Mononuclear cell (primary cell): ENCODE data around the gene KCNQ1OT1. TPM values are rescaled to one million over a fixed set of nuclear protein-coding genes. Genes with fewer than 3 reads are reported as not detected.

Experiments
- H3K27me3 ChIP-seq: 2 replicates; pipeline ENCODE4 v1.6.0; 2011; ENCODE audit warnings: low read length, control low read depth; ENCODE audit not compliant: insufficient read depth
- H3K4me1 ChIP-seq: 2 replicates; pipeline ENCODE4 v1.5.1; 2011; ENCODE audit warnings: mild to moderate bottlenecking, low read length, control low read depth; ENCODE audit not compliant: insufficient read depth
- H3K4me3 ChIP-seq: 2 replicates; pipeline ENCODE4 v1.5.1; 2011; ENCODE audit warnings: mild to moderate bottlenecking, low read length, moderate library complexity
- H3K9me3 ChIP-seq: 2 replicates; pipeline ENCODE4 v1.5.1; 2011; ENCODE audit warnings: low read depth, mild to moderate bottlenecking, control low read depth, low read length
- total RNA-seq: library from RNA; depleted of rRNA; stranded (reverse); fragments of >200 nt; gene quantifications from one replicate; pipeline ENCODE4 v1.2.3, GENCODE V29; 2012

The KCNQ1OT1 gene
- total RNA-seq, 1 donor: 0.31 TPM

DNA sequence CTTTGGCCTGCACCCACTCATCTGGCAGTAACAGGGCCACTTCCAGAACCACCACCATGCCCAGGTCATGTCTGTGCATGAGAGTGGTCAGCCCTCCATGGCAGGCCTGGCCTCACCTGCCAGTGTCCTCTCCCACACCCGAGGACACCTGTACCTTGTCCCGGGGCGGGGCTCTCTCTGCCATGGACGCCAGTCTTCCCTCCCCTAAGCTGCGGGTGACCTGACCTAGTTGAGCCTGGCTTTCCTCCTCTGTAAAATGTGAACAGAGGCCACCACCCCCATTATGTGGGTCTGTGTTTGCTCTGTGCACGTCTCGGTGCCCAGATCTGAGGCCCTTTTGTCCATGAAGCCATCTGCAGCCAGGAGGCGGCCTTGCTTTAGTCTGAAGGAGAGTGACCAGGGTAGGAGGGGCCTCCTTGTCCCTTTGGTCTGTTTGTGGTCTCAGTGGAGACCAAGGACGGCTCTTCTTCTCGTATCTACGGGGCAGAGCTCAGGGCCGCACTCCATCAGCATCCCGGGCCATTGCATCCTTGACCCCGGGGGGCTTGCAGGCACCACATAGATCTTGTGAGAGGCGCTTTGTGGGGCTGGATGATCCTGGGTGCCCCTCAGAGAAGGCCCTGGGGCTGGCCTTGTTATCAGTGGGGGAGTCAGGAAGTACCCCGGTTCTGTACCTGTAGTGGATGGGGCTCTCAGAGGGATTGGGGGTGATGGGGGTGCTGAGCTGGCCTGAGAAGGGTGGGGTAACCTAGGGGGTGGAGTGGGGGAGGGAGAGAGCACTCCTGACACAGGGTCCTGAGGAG is 133.4 kb downstream of the KCNQ1OT1 start:
- peaks cover 8% of the 10 kb centered on the region for H3K4me1 ChIP-seq
- no peaks in the 10 kb centered on the region for H3K9me3 ChIP-seq
- H3K27me3 ChIP-seq: no peaks in the 10 kb centered on the region
- H3K4me3 ChIP-seq: no peak overlapping the region

DNA sequence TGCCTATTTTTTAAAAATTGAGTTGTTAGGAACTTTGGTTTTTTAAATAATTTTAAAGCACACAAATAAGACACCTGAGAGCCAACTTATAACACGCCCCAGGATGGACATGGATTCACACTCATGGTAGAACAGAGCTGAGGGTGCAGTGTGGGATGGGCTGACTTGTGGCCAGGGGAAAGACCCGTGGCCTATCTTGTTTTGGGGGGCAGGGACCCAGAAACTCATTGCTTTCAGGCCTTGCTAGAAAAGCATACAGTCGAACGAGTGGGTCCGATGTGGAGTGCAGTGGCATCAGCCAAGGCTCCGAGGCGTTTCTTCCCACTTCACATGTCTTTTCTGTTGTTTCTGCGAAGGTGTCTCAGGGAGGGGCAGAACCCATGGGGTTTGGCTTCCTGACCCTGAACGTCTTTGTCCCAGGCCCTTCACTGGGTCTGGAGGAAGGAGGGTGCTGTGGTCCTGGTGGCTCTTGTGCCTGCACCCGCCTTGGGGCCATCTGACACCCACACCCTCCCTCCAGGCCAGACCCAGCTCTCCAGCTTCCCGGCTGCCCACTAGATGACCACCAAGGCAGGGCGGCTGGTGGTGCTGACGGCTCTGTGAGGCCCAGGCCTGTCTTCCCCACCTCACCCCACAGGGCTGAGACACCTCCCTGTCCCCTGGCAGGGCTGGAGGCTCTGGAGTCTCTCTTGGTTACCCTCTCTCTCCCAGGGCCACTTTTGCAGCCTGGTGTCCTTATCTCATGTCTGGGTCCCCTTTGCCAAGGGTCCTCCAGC is 134.2 kb downstream of the KCNQ1OT1 start:
- no peaks in the 10 kb centered on the region for H3K27me3 ChIP-seq

DNA sequence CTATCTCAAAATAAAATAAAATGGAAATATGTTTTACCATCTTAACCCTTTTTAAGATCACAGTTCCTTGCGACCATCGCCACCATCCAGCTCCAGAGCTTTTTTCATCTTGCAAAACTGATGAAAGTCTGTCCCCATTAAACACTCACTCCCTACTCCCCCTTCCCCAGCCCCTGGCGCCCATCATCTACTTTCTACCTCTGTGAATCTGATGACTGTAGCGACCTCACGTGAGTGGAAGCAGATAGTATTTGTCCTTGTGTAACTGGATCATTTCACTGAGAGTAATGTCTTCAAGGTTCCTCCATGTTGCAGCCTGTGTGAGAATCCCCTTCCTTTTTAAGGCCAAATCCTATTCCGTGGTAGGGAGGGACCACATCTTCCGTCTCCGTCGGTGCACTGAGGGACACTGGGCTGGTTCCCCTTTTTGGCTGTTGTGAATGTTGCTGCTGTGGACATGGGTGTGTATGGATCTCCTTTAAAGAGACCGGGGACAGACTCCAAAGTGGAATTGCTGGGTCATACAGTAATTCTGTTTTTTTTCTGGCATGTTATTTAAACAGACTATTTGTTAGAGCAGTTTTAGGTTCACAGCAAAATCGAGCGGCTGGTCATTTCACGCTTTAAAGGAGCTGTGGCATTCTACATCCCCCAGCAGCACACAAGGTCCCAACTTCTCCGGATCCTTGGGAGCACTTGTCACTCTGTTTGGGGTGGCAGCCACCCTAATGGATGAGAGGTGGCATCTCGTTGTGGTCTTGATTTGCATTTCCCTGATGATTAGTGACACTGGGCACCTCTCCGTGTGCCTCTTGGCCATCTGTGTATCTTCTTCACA is 135.0 kb downstream of the KCNQ1OT1 start:
- H3K9me3 ChIP-seq: no peaks in the 10 kb centered on the region
- no peak overlapping the region for H3K4me3 ChIP-seq
- peaks cover 17% of the 10 kb centered on the region for H3K4me1 ChIP-seq
- H3K27me3 ChIP-seq: no peaks in the 10 kb centered on the region

More for the DNA sequence above, 134.2 kb downstream of the KCNQ1OT1 start:
- peaks cover 13% of the 10 kb centered on the region for H3K4me1 ChIP-seq
- no peaks in the 10 kb centered on the region for H3K9me3 ChIP-seq
- H3K4me3 ChIP-seq: no peak overlapping the region

DNA sequence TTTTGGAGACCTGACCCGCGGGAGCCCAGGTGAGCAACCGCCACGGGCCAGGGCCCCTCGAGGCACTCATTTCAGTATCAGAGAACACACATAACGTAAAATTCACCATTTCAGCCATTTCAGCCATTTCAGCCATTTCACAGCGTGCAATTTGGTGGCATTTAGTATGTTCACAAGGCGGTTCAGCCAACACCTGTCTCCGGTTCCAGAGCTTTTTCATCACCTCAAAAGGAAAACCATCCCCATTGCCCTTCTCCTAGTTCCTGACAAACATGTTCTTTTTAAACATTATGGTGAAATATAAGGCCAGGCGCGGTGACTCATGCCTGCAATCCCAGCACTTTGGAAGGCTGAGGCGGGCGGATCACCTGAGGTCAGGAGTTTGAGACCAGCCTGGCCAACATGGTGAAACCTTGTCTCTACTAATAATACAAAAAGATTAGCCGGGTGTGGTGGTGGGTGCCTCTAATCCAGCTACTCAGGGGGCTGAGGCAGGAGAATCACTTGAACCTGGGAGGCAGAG is 135.7 kb downstream of the KCNQ1OT1 start:
- peaks cover 19% of the 10 kb centered on the region for H3K4me1 ChIP-seq
- no peaks in the 10 kb centered on the region for H3K27me3 ChIP-seq
- H3K4me3 ChIP-seq: no peak overlapping the region
- no peaks in the 10 kb centered on the region for H3K9me3 ChIP-seq

DNA sequence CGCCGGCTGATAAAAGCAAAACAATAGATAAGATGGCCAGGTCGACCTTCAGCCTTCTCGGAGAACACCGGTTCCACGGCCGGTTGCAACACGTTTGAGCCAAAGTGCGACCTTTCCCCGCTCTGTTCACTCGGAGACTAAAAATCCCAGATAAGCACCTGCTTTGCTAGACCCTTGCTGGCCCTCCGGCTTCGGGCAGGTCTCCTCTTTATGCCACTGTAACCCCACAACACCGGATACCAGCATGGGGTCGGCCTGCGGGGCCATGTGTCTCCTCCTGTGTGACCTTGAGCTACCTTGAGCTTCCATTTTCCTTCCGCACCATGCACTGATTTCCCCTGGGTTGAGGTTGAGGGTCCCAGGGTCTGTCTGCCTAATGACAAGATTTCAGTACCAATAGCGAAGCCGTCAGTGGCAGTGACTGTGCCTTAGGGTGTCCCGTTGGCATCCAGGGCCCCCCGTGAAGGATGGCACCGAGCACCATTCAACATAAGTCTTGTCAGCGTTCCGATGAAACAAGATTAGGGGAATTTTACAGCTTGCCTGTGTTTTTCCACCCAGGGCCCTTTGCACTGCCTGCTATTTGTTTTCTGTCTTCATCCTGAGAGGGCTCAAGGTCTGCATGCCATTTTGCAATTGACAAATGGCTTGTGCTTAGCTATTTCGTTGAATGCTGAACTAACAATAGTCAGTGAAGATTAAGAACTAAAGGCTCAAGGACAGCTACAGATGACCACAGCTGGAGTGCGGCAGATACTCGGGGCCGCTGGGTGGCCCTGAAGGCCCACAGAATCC is 136.4 kb downstream of the KCNQ1OT1 start:
- Histone ChIP-seq H3K9me3 (no peaks in the 10 kb centered on the region), H3K4me1 (peaks cover 24% of the 10 kb centered on the region), H3K27me3 (no peaks in the 10 kb centered on the region), H3K4me3 (no peak overlapping the region)

DNA sequence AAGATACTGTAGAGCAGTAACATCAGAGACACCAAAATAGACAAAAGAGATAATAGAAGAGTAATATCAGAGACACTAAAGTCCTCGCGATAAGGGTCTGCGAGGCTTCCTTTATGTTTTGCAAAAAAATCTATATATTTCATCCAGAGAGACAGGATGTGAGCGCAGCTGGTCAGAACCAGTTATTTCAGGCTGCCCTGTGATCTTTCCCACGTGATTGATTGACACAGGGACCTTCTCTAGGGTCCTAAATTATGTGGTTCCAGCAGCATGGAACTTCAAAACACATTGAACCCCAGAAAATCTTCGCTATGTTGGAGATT is 136.9 kb downstream of the KCNQ1OT1 start:
- no peaks in the 10 kb centered on the region for H3K27me3 ChIP-seq
- H3K9me3 ChIP-seq: no peaks in the 10 kb centered on the region
- H3K4me3 ChIP-seq: no peak overlapping the region
- H3K4me1 ChIP-seq: peaks cover 24% of the 10 kb centered on the region

DNA sequence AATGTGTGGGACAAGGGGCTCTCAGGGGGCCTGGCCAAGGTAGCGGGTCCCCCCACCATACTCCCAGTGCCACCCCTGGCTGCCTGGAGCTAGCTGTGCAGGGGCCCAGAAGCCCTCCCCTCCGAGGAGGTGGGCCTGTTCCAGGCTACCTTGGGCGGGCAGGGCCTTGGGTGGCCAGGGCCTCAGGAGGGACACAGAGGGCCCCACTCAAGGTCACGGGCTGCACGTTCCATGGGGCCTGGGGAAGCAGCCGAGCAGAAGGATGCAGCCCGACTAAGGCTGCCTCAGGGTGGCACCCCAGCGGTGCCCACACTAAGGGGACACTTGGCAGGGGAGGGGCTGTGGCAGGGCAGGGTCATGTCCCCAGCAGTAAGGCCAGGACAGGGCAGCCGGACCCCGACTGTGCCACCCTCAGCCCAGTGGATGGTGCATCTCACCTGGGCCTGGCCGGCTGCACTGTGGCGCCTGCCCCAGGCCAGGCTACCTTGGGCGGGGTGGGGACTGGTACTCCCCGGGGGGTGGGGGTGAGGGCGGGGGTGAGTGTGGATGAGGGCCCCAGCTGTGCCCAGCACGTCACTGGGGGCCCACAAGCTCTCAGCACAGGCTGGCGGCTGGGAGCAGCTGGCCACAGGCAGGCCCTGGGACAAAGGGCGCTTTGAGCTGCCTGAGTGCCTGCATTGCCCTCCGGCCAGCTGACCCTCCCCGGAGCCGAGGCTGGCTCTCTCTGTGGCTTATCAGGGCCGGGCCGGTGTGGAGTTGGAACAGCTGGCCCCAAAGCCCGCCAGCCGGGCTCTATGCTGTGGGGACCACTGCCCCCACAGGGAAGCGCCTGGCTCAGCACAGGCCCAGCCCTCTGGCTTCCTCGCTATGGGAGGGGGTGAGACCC is 137.9 kb downstream of the KCNQ1OT1 start:
- H3K4me3 ChIP-seq: no peak overlapping the region
- H3K27me3 ChIP-seq: no peaks in the 10 kb centered on the region
- H3K9me3 ChIP-seq: no peaks in the 10 kb centered on the region
- peaks cover 24% of the 10 kb centered on the region for H3K4me1 ChIP-seq

DNA sequence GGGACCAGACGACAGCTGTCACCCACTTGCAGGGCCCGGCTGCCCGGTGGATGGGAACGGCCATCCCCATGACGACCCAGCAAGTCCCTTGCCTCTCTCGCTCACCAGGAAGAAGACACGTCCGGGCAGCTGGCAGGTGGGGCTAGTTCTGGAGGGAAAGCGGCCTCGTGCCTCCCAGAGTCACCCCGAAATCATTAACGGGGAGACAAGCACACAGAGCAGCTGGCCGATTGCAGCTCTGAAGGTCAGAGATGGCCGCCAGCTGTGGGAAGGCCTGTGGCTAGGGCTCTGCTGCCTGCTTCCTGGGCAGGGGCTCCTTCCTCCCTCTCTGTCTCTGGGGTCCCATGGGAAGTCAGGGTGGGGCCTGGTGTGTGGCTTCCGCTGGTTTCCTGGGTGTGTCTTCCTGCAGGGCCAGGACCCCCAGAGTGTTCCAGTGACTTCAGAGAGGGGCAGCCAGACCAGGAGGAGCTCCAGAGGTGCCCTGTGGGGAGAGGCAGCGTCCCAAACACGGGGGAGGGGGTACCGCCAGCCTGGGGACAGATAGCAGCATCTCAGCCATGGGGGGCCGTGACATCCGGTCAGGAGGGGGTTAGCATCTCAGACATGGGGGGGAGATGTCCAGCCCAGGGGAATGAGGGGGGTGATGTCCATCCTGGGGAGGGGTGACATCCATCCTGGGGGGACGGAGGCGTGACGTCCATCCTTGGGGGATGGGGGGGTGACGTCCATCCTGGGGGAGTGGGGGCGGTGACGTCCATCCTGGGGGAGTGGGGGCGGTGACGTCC is 140.1 kb downstream of the KCNQ1OT1 start:
- H3K9me3 ChIP-seq: no peaks in the 10 kb centered on the region
- H3K27me3 ChIP-seq: no peaks in the 10 kb centered on the region
- peaks cover 24% of the 10 kb centered on the region for H3K4me1 ChIP-seq
- H3K4me3 ChIP-seq: no peak overlapping the region

DNA sequence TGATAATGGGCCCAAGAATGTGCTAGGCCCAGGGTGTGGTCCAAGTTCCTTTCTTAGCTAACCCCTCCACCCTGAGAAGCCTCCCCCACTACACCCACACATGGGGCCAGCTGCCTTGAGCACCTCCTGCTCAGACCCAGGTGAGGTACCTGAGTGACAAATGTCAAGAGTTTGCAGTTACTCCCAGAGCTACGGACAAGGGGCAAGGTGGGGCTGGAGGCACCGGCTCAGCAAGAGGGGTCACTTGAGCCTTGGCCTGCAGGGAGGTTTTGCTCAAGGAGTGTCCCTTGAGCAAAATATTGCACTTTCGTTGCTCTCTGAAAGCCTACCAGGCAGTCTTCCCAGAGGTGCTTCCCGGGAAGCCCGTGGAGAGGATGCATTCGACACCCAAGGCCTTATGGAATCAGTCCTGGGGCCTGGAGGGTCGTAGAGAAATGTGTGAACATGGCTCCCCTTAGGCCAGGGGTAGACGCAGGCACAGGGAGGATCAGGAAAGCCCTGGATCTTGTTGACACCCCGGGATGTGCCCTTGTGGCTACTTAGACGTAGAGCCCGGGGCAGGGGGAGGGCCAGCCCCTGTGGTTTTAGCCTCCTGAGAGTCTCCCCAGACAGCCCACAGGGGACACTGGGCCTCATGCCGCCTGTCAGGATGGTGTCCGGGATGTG is 140.8 kb downstream of the KCNQ1OT1 start:
- Histone ChIP-seq H3K4me3 (no peak overlapping the region), H3K9me3 (no peaks in the 10 kb centered on the region), H3K27me3 (no peaks in the 10 kb centered on the region), H3K4me1 (peaks cover 24% of the 10 kb centered on the region)

DNA sequence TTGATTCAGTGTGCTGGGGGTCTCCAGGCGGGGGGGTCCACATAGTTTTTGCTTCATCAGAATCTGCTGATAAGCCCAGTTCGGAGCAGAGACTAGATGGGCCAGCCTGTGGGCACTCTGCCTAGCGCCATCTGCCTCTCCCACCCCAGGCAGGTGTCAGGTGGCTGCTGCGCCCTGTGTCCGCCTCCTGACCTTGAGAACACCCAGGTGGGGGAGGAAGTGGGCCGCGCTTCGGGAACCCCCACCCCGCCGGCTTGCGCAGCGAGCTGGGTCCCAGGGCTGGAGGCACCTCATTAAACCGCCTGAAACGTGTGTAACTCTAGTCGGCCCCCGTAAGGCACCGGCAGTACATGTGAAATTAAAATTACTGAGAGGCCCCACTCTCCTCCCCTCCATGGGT is 141.4 kb downstream of the KCNQ1OT1 start:
- Histone ChIP-seq H3K27me3 (no peaks in the 10 kb centered on the region), H3K4me3 (no peak overlapping the region), H3K4me1 (peaks cover 24% of the 10 kb centered on the region), H3K9me3 (no peaks in the 10 kb centered on the region)
